Subcutaneous adipose tissue (tissue), 4 donors: Measurements from ENCODE around the gene PATE1. TPM values are rescaled to one million over a fixed set of nuclear protein-coding genes. Genes with fewer than 3 reads are reported as not detected.

ENCODE experiments used
- CTCF ChIP-seq: fragments of 450-650 bp; IDR thresholded peaks from one replicate; pipeline ENCODE4 v1.5.1; 2016; ENCODE audit warnings: low read depth, mild to moderate bottlenecking, control low read depth, antibody characterized with exemption, moderate library complexity
- total RNA-seq, 4 donors: library from RNA; depleted of rRNA; stranded (reverse); fragments of >200 nt; gene quantifications; one replicate each; pipeline ENCODE4 v1.1.0, GENCODE V29; 2016

The PATE1 gene
- total RNA-seq, 4 donors from 2014 or later: not detected

DNA sequence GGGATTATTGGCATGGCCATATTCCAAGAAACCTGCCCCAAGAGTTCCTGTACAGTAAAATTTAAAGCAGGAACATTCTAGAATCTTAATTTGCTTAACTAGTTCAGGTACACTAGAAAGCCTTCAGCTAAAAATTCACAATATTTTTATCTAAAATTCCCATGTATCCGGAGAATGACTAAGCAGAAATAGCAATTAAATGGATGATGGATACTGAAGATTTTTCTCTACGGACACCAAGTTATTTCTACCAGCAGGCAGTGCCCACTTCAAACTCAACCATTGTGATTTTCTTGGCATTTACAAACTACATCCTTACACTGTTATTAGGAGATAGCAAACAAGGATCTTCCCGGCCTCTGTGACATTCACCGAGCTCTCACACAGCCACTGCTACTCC is 44.7 kb downstream of the PATE1 start:
- no peak for TF ChIP-seq CTCF

GRCh38 chr11:125797641-125798040 is 51.6 kb downstream of the PATE1 start:
- TF ChIP-seq CTCF: no peak

Other genes starting within 250 kb of the PATE1 start
- gene EI24, start 176.8 kb upstream of the PATE1 start, total RNA-seq: 100 to 1,000 TPM in 1 of 4 donors, 10 to 100 TPM in 3; 66.0 to 105 (median 93.3) TPM
- gene STT3A, start 153.4 kb upstream of the PATE1 start, total RNA-seq: 10 to 100 TPM; 33.5 to 74.0 (median 56.8) TPM
- 1 to 10 TPM; 1.3 to 6.3 (median 3.4) TPM for gene CHEK1, start 121.1 kb upstream of the PATE1 start, total RNA-seq
- gene ACRV1, start 65.4 kb upstream of the PATE1 start, total RNA-seq: not detected
- not detected for gene PATE2, start 32.5 kb downstream of the PATE1 start, total RNA-seq
- not detected for gene PATE3, start 41.8 kb downstream of the PATE1 start, total RNA-seq
- gene PATE4, start 87.0 kb downstream of the PATE1 start, total RNA-seq: not detected
- 1 to 10 TPM in 3 of 4 donors, under 1 TPM in 1; 0.94 to 8.6 (median 3.5) TPM for gene HYLS1, start 141.4 kb downstream of the PATE1 start, total RNA-seq
- gene PUS3, start 156.9 kb downstream of the PATE1 start, total RNA-seq: 10 to 100 TPM in 2 of 4 donors, 1 to 10 TPM in 2; 5.5 to 13.4 (median 8.7) TPM
- not detected for gene DDX25, start 158.2 kb downstream of the PATE1 start, total RNA-seq
- not detected for gene VSIG10L2, start 199.8 kb downstream of the PATE1 start, total RNA-seq